H9 (cell line): ENCODE data around the gene PLGRKT. TPM values are rescaled to one million over a fixed set of nuclear protein-coding genes. Genes with fewer than 3 reads are reported as not detected.

Experiments
- DNase-seq: peaks from one replicate; pipeline ENCODE4 v3.0.0-alpha.2; 2017
- H2AFZ ChIP-seq: one replicate; pipeline ENCODE4 v1.6.1; 2013; ENCODE audit warnings: mild to moderate bottlenecking, low read length, control low read depth, moderate library complexity
- H2AK5ac ChIP-seq: 2 replicates; pipeline ENCODE4 v1.6.1; 2013; ENCODE audit warnings: low read length, control low read depth, mixed read lengths; ENCODE audit not compliant: insufficient read length
- H2BK120ac ChIP-seq: one replicate; pipeline ENCODE4 v1.6.1; 2013; ENCODE audit warnings: low read depth, mild to moderate bottlenecking, low read length, control low read depth, inconsistent platforms; ENCODE audit not compliant: poor library complexity, severe bottlenecking
- H2BK12ac ChIP-seq: 2 replicates; pipeline ENCODE4 v1.6.1; 2013; ENCODE audit warnings: low read length, control low read depth, mixed read lengths, low read depth; ENCODE audit not compliant: insufficient read length
- H2BK15ac ChIP-seq: 2 replicates; pipeline ENCODE4 v1.6.1; 2013; ENCODE audit warnings: low read depth, low read length, control low read depth
- H2BK20ac ChIP-seq: one replicate; pipeline ENCODE4 v1.6.1; 2013; ENCODE audit warnings: low read depth, mild to moderate bottlenecking, low read length, control low read depth, inconsistent platforms; ENCODE audit not compliant: poor library complexity, severe bottlenecking
- H2BK5ac ChIP-seq: 2 replicates; pipeline ENCODE4 v1.6.1; 2013; ENCODE audit warnings: low read length, control low read depth, mixed read lengths; ENCODE audit not compliant: insufficient read length
- H3K14ac ChIP-seq: 2 replicates; pipeline ENCODE4 v1.6.1; 2013; ENCODE audit warnings: low read length, control low read depth; ENCODE audit not compliant: insufficient read depth
- H3K18ac ChIP-seq: 2 replicates; pipeline ENCODE4 v1.6.1; 2013; ENCODE audit warnings: low read depth, mild to moderate bottlenecking, mixed read lengths, low read length, control low read depth; ENCODE audit not compliant: insufficient read length
- H3K23ac ChIP-seq: 2 replicates; pipeline ENCODE4 v1.6.1; 2013; ENCODE audit warnings: low read length, control low read depth, mixed read lengths, low read depth; ENCODE audit not compliant: insufficient read length
- H3K23me2 ChIP-seq: 2 replicates; pipeline ENCODE4 v1.6.1; 2013; ENCODE audit warnings: low read depth, mild to moderate bottlenecking, mixed read lengths, low read length, control low read depth; ENCODE audit not compliant: insufficient read length, poor library complexity, severe bottlenecking
- H3K27ac ChIP-seq: 2 replicates; pipeline ENCODE4 v1.5.1; 2013; ENCODE audit warnings: low read length, control low read depth, mixed read lengths, low read depth; ENCODE audit not compliant: insufficient read length
- H3K27me3 ChIP-seq: 2 replicates; pipeline ENCODE4 v1.6.1; 2013; ENCODE audit warnings: low read length, control low read depth, inconsistent platforms; ENCODE audit not compliant: insufficient read depth
- H3K4ac ChIP-seq: 2 replicates; pipeline ENCODE4 v1.6.1; 2013; ENCODE audit warnings: low read depth, mild to moderate bottlenecking, control low read depth, inconsistent platforms, low read length, moderate library complexity
- H3K4me1 ChIP-seq: 2 replicates; pipeline ENCODE4 v1.6.1; 2013; ENCODE audit warnings: low read length, control low read depth, inconsistent platforms; ENCODE audit not compliant: insufficient read depth
- H3K4me2 ChIP-seq: 2 replicates; pipeline ENCODE4 v1.6.1; 2013; ENCODE audit warnings: low read length, control low read depth, mixed read lengths; ENCODE audit not compliant: insufficient read length, insufficient read depth
- H3K56ac ChIP-seq: 2 replicates; pipeline ENCODE4 v1.6.1; 2013; ENCODE audit warnings: low read depth, mild to moderate bottlenecking, mixed read lengths, low read length, control low read depth; ENCODE audit not compliant: insufficient read length
- H3K79me1 ChIP-seq: 2 replicates; pipeline ENCODE4 v1.6.1; 2013; ENCODE audit warnings: low read depth, mild to moderate bottlenecking, moderate library complexity, low read length, control low read depth, inconsistent platforms; ENCODE audit not compliant: insufficient read depth, poor library complexity, severe bottlenecking
- H3K79me2 ChIP-seq: 2 replicates; pipeline ENCODE4 v1.6.1; 2013; ENCODE audit warnings: low read length, control low read depth, inconsistent platforms; ENCODE audit not compliant: insufficient read depth
- H3K9ac ChIP-seq: 2 replicates; pipeline ENCODE4 v1.6.1; 2013; ENCODE audit warnings: low read length, control low read depth, mixed read lengths; ENCODE audit not compliant: insufficient read length; ENCODE audit errors: extremely low read depth
- H3K9me3 ChIP-seq: one replicate; pipeline ENCODE4 v1.6.1; 2013; ENCODE audit warnings: low read depth, low read length, inconsistent platforms; ENCODE audit not compliant: control insufficient read depth
- H3T11ph ChIP-seq: one replicate; pipeline ENCODE4 v1.6.1; 2013; ENCODE audit warnings: mild to moderate bottlenecking, low read length, control low read depth, inconsistent platforms
- H4K20me1 ChIP-seq: one replicate; pipeline ENCODE4 v1.6.1; 2013; ENCODE audit not compliant: control insufficient read depth, insufficient read length, insufficient read depth
- H4K5ac ChIP-seq: 2 replicates; pipeline ENCODE4 v1.6.1; 2013; ENCODE audit warnings: low read depth, mild to moderate bottlenecking, mixed read lengths, low read length, control low read depth; ENCODE audit not compliant: insufficient read length
- H4K8ac ChIP-seq: replicated peaks from 2 replicates; pipeline ENCODE4 v1.6.1; 2013; ENCODE audit warnings: low read length, control low read depth, mixed read lengths, low read depth; ENCODE audit not compliant: insufficient read length
- H4K91ac ChIP-seq: 2 replicates; pipeline ENCODE4 v1.6.1; 2013; ENCODE audit warnings: low read depth, mild to moderate bottlenecking, moderate library complexity, mixed read lengths, low read length, control low read depth; ENCODE audit not compliant: insufficient read length
- H3K27ac Mint-ChIP-seq, 3 experiments: 2 replicates in 2 of 3; 3 replicates in 1 of 3; pipeline ENCODE4 v1.8.0; 2020 to 2021; ENCODE audit warnings: mixed read lengths in 3 of 3, mild to moderate bottlenecking in 1 of 3, moderate library complexity in 1 of 3
- H3K27me3 Mint-ChIP-seq: 2 replicates; pipeline ENCODE4 v1.8.0; 2021; ENCODE audit warnings: low read depth, mild to moderate bottlenecking, moderate library complexity, mixed read lengths
- H3K36me3 Mint-ChIP-seq, 3 experiments: 2 replicates in 2 of 3; 3 replicates in 1 of 3; pipeline ENCODE4 v1.8.0; 2020 to 2021; ENCODE audit warnings: low read depth in 3 of 3, mixed read lengths in 3 of 3; ENCODE audit not compliant: insufficient read depth in 1 of 3
- H3K4me1 Mint-ChIP-seq, 2 experiments: 2 replicates each; pipeline ENCODE4 v1.8.0; 2020; ENCODE audit warnings: mixed read lengths in 2 of 2
- H3K4me3 Mint-ChIP-seq, 2 experiments: 2 replicates in 1 of 2; 3 replicates in 1 of 2; pipeline ENCODE4 v1.8.0; 2020 to 2021; ENCODE audit warnings: mild to moderate bottlenecking in 2 of 2, mixed read lengths in 2 of 2, moderate library complexity in 1 of 2
- H3K9me3 Mint-ChIP-seq, 2 experiments: 2 replicates in 1 of 2; 3 replicates in 1 of 2; pipeline ENCODE4 v1.8.0; 2020; ENCODE audit warnings: mild to moderate bottlenecking in 2 of 2, mixed read lengths in 2 of 2, moderate library complexity in 1 of 2
- WGBS: extraction: QIAGEN DNeasy Blood & Tissue Kit; methylation state at CpG from one replicate; pipeline ENCODE4 v1.1.7; 2013; ENCODE audit warnings: missing lambda C conversion rate, low lambda C conversion rate, mixed read lengths; ENCODE audit not compliant: insufficient read length; ENCODE audit errors: extremely low coverage; 5-methylcytosine and 5-hydroxymethylcytosine counted together
- total RNA-seq: library from RNA; stranded (reverse); gene quantifications from 2 replicates; pipeline ENCODE4 v1.2.1, GENCODE V29; 2021
- TF ChIP-seq, protein P1 (sequence below): fragments of 200-600 bp; sonication (generic); conservative IDR thresholded peaks from 3 replicates; pipeline ENCODE4 v1.8.0; 2021; ENCODE audit warnings: antibody characterized with exemption, mild to moderate bottlenecking

Gene PLGRKT
- total RNA-seq, 1 experiment from 2014 or later: 19.6 TPM

DNA sequence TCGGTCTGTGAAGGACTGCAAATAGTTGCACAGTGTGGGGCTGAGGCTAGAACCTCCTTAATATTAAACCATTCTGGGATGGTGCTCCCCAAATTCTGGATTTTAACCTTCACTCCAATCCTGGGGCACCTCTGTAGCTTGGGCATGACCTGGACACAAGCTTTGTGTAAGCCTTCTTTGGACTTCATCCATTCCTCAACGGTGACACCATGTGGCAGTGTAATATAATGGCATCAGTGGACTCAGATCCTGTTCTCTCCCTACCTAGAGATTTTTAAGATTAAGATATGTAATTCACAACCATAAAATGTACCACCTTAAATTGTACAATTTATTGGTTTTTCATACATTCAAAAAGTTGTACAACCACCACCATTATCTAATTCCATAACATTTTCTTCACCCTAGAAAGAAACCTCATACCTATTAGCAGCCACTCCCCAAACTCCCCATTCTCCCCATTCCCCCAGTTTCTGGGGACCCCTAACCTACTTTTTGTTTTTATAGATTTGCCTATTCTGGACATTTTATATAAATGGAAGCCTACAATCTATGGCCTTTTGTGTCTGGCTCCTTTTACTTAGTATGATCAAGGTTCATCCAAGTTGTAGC, 4.8 kb upstream of the PLGRKT start:
- H3K18ac ChIP-seq: no peak overlapping the region
- H4K8ac ChIP-seq: no peak overlapping the region
- no peak overlapping the region for H3K9ac ChIP-seq
- TF ChIP-seq, protein P1, sequence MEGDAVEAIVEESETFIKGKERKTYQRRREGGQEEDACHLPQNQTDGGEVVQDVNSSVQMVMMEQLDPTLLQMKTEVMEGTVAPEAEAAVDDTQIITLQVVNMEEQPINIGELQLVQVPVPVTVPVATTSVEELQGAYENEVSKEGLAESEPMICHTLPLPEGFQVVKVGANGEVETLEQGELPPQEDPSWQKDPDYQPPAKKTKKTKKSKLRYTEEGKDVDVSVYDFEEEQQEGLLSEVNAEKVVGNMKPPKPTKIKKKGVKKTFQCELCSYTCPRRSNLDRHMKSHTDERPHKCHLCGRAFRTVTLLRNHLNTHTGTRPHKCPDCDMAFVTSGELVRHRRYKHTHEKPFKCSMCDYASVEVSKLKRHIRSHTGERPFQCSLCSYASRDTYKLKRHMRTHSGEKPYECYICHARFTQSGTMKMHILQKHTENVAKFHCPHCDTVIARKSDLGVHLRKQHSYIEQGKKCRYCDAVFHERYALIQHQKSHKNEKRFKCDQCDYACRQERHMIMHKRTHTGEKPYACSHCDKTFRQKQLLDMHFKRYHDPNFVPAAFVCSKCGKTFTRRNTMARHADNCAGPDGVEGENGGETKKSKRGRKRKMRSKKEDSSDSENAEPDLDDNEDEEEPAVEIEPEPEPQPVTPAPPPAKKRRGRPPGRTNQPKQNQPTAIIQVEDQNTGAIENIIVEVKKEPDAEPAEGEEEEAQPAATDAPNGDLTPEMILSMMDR: peak; percentile 69
- H3K27me3 Mint-ChIP-seq: peaks cover 15% of the 10 kb centered on the region
- H4K91ac ChIP-seq: no peak overlapping the region
- H3K23ac ChIP-seq: no peak overlapping the region
- peaks cover 7% of the 10 kb centered on the region for H3K23me2 ChIP-seq
- H3T11ph ChIP-seq: no peak overlapping the region
- no peak overlapping the region for H3K27ac Mint-ChIP-seq
- H3K56ac ChIP-seq: no peak overlapping the region
- no peak for DNase-seq
- H3K27me3 ChIP-seq: no peaks in the 10 kb centered on the region
- no peaks in the 10 kb centered on the region for H4K20me1 ChIP-seq
- peaks cover 11 to 12% of the 10 kb centered on the region in 2 experiments; a peak in 3 of 4 replicates for H3K4me1 Mint-ChIP-seq
- no peaks in the 10 kb centered on the region for H3K4me1 ChIP-seq
- no peaks in the 10 kb centered on the region; a peak in 1 of 7 replicates for H3K36me3 Mint-ChIP-seq
- no peaks in the 10 kb centered on the region for H3K79me2 ChIP-seq
- no peak overlapping the region for H3K14ac ChIP-seq
- peaks cover 0 to 2% of the 10 kb centered on the region in 2 experiments; a peak in 1 of 5 replicates for H3K9me3 Mint-ChIP-seq
- no CpG with 5 or more reads among the region's 2 CpGs for WGBS
- H4K5ac ChIP-seq: no peak overlapping the region
- no peak overlapping the region for H2BK15ac ChIP-seq
- H3K4me3 Mint-ChIP-seq: no peak overlapping the region
- no peak overlapping the region for H2BK20ac ChIP-seq
- no peak overlapping the region for H2BK5ac ChIP-seq
- H3K4ac ChIP-seq: no peak overlapping the region
- H2BK12ac ChIP-seq: no peak overlapping the region
- no peak overlapping the region for H2BK120ac ChIP-seq
- H2AK5ac ChIP-seq: no peak overlapping the region
- H3K4me2 ChIP-seq: no peak overlapping the region
- no peaks in the 10 kb centered on the region for H3K79me1 ChIP-seq
- H3K27ac ChIP-seq: no peak overlapping the region
- no peaks in the 10 kb centered on the region for H3K9me3 ChIP-seq
- no peak overlapping the region for H2AFZ ChIP-seq
